ENCODE data around the gene PLOD3. TPM values are rescaled to one million over a fixed set of nuclear protein-coding genes. Genes with fewer than 3 reads are reported as not detected.

PLOD3 gene
- total RNA-seq, 1 experiment from 2014 or later = 108 TPM

- CTCF ChIA-PET = no interaction called here
- Mint-ChIP-seq H3K9me3 (ENCODE audit: low read depth, unreplicated experiment) (no peaks in the 10 kb centered on the region), H3K27me3 (ENCODE audit: unreplicated experiment) (no peaks in the 10 kb centered on the region), H3K27ac (ENCODE audit: unreplicated experiment) (no peak overlapping the region), H3K4me1 (ENCODE audit: low read depth, unreplicated experiment) (peaks cover 9% of the 10 kb centered on the region), H3K36me3 (ENCODE audit: insufficient read depth, unreplicated experiment) (peaks cover 31% of the 10 kb centered on the region), H3K4me3 (ENCODE audit: low read depth, unreplicated experiment) (no peak overlapping the region)
- intact Hi-C loops (cut with micrococcal nuclease; ENCODE audit: unreplicated experiment) = no loop called here
- TF ChIP-seq CTCF (IDR thresholded peaks at IDR 0.05; ENCODE audit: unreplicated experiment) = no peak
- DNase-seq = no peak
- BruUV-seq (replicated peaks) = no TSS peak
Observed at GRCh38 chr7:101233907-101234547, 16.6 kb upstream of the PLOD3 start.

DNA sequence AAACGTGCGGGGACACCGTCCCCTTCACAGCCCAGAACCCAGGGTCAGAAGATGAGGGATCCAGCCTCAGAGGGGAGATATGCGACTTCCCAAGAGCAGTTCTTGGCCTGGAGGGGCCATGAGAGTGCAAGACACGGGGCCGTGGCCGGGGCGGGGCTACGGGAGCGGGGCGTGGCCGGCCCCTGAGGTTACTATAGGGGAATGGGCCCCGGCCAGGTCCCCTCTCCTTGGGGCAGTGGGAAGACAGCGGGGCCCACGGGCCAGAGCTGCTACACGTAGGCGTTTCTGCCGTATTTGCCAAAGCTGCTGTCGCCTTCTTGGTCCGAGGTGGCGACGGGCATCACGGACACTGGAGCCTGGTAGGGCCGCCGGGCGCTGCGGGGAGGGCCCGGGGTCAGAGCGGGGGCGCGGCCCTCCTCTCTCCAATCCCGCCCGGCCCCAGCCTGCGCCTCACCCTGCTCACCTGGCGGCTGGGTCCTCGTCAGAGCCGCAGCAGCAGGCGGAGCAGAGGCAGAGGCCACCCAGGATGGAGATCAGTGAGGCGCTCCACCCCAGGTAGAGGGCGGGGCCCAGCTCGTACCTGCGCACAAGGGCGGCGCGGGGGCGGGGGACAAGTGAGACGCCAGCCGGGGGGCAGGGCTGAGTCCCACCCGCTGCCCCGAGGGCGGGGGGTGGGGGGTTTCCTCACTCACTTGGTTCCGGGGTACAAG, 14.9 kb upstream of the PLOD3 start:
- Mint-ChIP-seq H3K27me3 (ENCODE audit: unreplicated experiment) (no peaks in the 10 kb centered on the region), H3K4me1 (ENCODE audit: low read depth, unreplicated experiment) (peaks cover 9% of the 10 kb centered on the region), H3K27ac (ENCODE audit: unreplicated experiment) (no peak overlapping the region), H3K4me3 (ENCODE audit: low read depth, unreplicated experiment) (peak overlapping the region; percentile 65), H3K36me3 (ENCODE audit: insufficient read depth, unreplicated experiment) (peaks cover 34% of the 10 kb centered on the region), H3K9me3 (ENCODE audit: low read depth, unreplicated experiment) (no peaks in the 10 kb centered on the region)
- peak; percentile 73 for DNase-seq
- TF ChIP-seq CTCF (IDR thresholded peaks at IDR 0.05; ENCODE audit: unreplicated experiment) = no peak
- CTCF ChIA-PET = interaction anchor here (1.4 kb wide), 1 partner anchor 14 kb away, joined by 5 read pairs; the partner anchor contains the start of gene ZNHIT1
- intact Hi-C loops (cut with micrococcal nuclease; ENCODE audit: unreplicated experiment) = no loop called here
- no TSS peak for BruUV-seq (replicated peaks)

GRCh38 chr7:101231644-101232043, 14.3 kb upstream of the PLOD3 start:
- no peak overlapping the region for H3K27ac Mint-ChIP-seq (ENCODE audit: unreplicated experiment)
- BruUV-seq (replicated peaks) = no TSS peak
- peaks cover 41% of the 10 kb centered on the region for H3K36me3 Mint-ChIP-seq (ENCODE audit: insufficient read depth, unreplicated experiment)
- no peaks in the 10 kb centered on the region for H3K27me3 Mint-ChIP-seq (ENCODE audit: unreplicated experiment)
- TF ChIP-seq CTCF (IDR thresholded peaks at IDR 0.05; ENCODE audit: unreplicated experiment) = no peak
- H3K9me3 Mint-ChIP-seq (ENCODE audit: low read depth, unreplicated experiment) = no peaks in the 10 kb centered on the region
- no peak for DNase-seq
- CTCF ChIA-PET = interaction anchor here (1.4 kb wide), 1 partner anchor 14 kb away, joined by 5 read pairs; the partner anchor contains the start of gene ZNHIT1
- peaks cover 9% of the 10 kb centered on the region for H3K4me1 Mint-ChIP-seq (ENCODE audit: low read depth, unreplicated experiment)
- intact Hi-C loops (cut with micrococcal nuclease; ENCODE audit: unreplicated experiment) = no loop called here
- peak overlapping the region; percentile 65 for H3K4me3 Mint-ChIP-seq (ENCODE audit: low read depth, unreplicated experiment)

- intact Hi-C loops (cut with micrococcal nuclease; ENCODE audit: unreplicated experiment) = no loop called here
- BruUV-seq (replicated peaks) = no TSS peak
- no peak for TF ChIP-seq CTCF (IDR thresholded peaks at IDR 0.05; ENCODE audit: unreplicated experiment)
- DNase-seq = no peak
- Mint-ChIP-seq H3K36me3 (ENCODE audit: insufficient read depth, unreplicated experiment) (peaks cover 47% of the 10 kb centered on the region), H3K27ac (ENCODE audit: unreplicated experiment) (no peak overlapping the region), H3K4me3 (ENCODE audit: low read depth, unreplicated experiment) (no peak overlapping the region), H3K27me3 (ENCODE audit: unreplicated experiment) (no peaks in the 10 kb centered on the region), H3K9me3 (ENCODE audit: low read depth, unreplicated experiment) (no peaks in the 10 kb centered on the region), H3K4me1 (ENCODE audit: low read depth, unreplicated experiment) (peaks cover 15% of the 10 kb centered on the region)
- CTCF ChIA-PET = no interaction called here
Observed at GRCh38 chr7:101226721-101227120, 9.3 kb upstream of the PLOD3 start.

Measured in Calu3 (cell line).